CD4-positive, alpha-beta T cell treated with Interleukin-17A for 4 hours (primary cell): Measurements from ENCODE around the gene MASP2.
"Not testable (repeated sequence)": the region's sequence is repeated elsewhere in the genome, so short reads cannot be mapped to it uniquely, and the experiment has no call there.

Experiments
- DNase-seq: peaks from one replicate; pipeline ENCODE4 v3.0.0-alpha.2; 2020; ENCODE audit warnings: mixed read lengths

MASP2 gene

DNA sequence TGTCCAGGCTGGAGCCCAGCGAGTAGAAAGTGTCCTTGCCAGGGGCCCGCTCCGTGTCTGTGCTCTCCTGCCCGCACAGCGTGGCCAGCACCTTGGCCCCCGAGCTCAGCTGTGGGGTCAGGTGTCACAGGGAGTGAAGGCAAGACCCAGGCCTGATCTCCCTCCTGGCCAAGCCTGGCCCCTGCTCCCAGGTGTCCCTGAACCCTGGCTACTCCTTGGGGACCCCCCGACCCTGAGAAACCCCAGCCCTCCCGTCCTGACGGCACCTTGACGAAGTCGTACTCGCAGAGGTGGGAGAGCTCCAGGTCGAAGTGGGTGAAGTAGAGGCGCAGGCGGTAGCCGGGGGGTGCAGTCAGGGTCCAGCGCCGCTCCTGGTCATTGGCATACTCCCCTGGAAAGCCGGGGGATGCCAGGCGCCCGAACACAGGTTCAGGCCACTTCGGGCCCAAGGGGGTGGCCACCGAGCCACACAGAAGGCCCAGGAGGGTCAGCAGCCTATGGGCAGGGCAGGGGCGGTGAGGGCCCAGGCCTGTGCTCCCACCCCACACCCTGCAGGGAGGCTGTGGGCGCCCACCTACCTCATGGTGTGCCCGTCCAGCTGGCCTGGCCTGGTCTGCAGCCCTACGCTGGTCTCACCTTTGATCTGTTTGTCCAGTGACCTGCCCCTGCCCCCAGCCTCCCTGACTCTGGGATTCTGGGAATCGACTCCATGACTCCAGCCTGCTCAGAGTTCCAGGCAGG lies at the start of gene MASP2:
MASP2 (minus strand) TSS at position 615 of the 741 bp plus-strand sequence; CDS start at position 583, 32 bp downstream.
- DNase-seq: no peak

DNA sequence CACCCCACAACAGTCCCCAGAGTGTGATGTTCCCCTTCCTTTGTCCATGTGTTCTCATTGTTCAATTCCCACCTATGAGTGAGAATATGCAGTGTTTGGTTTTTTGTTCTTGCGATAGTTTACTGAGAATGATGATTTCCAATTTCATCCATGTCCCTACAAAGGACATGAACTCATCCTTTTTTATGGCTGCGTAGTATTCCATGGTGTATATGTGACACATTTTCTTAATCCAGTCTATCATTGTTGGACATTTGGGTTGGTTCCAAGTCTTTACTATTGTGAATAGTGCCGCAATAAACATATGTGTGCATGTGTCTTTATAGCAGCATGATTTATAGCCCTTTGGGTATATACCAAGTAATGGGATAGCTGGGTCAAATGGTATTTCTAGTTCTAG lies 36.7 kb upstream of the MASP2 start:
- not testable (repeated sequence) for DNase-seq

DNA sequence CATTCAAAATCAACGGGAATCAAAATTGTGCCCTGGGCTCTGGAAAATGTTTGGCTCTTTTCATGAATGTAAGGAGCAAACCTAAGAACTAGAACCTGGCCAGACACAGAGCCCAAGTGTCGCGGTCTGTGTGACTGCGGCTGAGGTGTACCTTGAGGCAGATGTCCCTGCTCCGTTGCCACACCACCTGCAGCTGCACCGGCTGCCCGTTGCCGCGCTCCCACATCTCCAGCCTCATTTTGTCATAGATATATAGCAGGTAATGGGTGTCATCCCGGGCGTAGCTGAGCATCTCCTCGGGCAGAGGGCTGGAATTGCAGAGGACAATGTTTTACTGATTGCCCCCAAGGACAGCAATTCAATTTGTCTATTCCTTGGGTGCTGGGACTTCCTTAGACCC lies 33.9 kb upstream of the MASP2 start:
- DNase-seq: no peak

- no peak for DNase-seq
Measured at GRCh38 chr1:11078631-11079030, 31.6 kb upstream of the MASP2 start.

DNA sequence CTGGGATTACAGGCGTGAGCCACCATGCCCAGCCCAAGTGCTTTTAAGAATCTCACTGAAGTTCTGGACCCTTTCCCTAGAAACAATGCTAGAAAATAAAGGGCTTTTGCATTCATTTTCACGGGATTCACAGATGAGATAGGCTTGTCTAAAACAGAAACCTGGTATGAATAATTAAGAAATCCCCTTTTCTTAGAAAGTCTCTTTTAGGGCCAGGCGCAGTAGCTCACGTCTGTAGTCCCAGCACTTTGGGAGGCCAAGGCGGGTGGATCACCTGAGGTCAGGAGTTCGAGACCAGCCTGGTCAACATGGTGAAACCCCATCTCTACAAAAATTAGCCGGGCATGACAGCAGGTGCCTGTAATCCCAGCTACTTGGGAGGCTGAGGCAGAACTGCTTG lies 26.4 kb upstream of the MASP2 start:
- not testable (repeated sequence) for DNase-seq

GRCh38 chr1:11072216-11072917 lies 25.3 kb upstream of the MASP2 start:
- no peak for DNase-seq

- no peak for DNase-seq
Measured at GRCh38 chr1:11071463-11072215, 24.6 kb upstream of the MASP2 start.

DNA sequence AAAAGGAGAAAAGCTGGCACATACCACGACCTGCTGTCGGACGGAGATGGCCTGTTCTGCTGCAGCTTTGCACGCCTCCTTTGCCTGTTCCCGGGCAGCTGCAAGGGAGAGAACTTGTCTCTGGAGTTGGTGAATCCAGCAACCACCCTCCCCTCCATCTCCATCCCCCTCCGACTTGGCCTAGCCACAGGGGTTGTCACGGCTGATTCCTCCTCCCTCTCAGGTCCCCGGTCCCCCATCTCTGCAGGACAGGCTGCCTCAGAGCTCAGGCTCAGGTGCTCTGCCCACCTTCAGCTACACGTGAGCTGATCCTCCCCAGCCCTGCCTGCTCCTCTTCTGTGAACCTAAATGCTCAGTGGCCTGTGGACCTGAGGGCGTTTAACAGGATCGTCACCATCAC lies 23.8 kb upstream of the MASP2 start:
- DNase-seq: no peak

DNA sequence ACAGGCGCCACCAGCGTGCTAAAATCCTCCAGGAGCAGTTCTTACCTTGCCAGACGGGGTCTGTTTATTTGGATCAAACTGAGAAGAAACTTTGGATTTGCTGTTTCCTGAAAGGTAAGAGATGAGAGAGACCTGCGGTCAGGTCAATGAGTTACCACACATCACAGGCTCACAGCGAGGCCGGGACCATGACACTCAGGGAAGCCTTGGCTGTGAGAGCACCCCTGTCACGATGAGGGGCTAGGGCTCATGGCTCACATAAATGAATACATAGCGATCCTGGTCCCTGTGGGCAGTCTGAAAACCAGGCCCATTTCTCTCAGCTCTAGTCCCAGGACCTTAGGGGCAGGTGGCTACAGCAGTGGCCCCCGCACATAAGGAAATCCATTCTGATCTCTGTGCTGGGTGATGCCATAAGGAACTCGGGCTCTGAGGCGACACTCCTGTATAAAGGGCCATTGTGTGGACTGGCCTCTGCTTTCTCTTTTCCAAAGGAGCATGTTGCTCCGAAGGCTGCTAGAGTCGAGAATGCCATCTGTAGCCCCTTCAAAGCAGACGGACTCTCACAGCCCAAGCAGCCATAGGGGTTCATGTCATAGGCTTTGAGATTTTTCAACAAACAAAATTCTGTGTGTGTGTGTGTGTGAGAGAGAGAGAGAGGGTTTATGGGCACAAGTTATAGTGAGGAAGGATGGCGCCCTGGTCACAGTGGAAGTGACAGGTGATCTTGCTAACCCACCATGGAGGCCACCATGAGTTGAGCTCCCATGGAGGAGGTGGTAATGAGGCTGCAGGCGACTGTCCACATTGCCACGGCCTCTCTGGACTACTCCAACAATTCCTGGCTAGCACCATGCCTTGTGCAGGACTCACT lies 21.8 kb upstream of the MASP2 start:
- DNase-seq: no peak

GRCh38 chr1:11067716-11068599 lies 20.9 kb upstream of the MASP2 start:
- no peak for DNase-seq

DNA sequence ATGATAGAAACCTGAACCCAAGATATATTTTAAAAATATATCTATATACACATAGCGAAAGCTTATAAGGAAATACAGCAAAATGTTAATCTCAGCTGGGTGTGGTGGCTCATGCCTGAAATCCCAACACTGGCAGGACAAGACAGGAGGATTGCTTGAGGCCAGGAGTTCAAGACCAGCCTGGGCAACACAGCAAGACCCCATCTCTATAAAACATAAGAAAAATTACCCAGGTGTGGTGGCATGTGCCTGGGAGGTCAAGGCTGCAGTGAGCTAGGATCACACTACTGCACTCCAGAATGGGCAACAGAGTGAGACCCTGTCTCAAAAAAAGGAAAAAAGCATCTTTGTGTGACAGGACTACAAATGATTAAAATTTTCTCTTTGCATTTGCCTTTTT lies 18.8 kb upstream of the MASP2 start:
- no peak for DNase-seq

DNA sequence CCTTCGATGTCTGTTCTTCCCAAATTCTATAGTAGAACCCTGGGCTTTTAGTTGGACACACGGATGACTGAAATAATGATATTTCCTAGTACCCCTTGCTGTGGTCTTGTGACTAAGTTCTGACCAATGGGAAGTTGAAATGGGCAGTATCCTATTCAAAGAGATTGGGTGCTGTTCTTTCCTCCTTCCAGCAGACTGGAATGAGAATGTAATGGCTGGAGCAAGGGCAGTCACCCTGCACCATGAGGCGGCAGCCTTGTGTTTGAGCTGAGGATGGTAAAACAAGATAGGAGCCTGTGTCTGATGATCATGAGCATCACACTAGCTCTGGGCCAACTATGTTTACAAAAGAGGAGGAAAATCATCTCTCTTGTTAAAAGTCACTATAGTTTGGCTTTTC lies 17.9 kb upstream of the MASP2 start:
- DNase-seq: no peak

DNA sequence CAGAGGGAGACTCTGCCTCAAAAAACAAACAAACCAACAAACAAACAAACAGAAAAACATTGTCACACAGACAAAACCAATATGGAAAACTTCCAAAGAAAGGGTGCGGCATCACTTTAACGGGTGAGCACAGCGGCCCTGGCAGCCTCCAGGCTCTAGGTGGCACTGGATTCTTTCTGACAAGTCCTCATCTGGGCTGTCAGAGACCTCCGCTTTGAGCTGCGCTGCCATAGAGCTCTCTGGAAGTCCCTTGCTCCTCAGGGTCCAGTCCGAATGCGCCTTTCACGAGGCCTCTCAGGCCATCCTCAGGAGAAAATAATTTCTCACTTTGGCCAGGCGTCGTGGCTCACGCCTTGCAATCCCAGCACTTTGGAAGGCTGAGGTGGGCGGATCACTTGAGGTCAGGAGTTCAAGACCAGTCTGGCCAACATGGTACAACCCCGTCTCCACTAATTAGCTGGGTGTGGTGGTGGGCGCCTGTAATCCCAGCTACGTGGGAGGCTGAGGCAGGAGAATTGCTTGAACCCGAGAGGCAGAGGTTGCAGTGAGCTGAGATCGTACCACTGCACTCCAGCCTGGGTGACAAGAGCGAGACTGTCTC lies 17.0 kb upstream of the MASP2 start:
- not testable (repeated sequence) for DNase-seq

DNA sequence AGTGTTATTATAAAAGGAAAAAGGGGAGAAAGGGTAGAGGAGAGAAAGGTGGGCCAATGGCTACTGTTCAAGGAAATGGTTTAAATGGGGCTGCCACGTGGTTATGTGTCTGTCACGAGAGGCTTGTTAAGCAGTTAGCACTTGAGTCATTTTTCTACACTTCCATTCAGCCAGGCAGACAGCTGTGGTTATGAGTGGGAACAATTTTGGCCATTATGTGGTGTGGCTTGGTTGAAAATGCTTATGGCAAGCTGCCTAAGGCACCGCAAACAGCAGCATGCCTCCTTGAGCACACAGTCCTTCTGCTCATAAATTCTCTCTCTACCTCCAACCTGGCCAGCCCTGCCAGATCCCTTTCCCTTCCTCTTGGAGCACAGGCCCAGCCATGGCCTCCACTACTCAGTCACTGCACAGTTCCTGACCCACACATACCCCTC lies 15.9 kb upstream of the MASP2 start:
- no peak for DNase-seq

DNA sequence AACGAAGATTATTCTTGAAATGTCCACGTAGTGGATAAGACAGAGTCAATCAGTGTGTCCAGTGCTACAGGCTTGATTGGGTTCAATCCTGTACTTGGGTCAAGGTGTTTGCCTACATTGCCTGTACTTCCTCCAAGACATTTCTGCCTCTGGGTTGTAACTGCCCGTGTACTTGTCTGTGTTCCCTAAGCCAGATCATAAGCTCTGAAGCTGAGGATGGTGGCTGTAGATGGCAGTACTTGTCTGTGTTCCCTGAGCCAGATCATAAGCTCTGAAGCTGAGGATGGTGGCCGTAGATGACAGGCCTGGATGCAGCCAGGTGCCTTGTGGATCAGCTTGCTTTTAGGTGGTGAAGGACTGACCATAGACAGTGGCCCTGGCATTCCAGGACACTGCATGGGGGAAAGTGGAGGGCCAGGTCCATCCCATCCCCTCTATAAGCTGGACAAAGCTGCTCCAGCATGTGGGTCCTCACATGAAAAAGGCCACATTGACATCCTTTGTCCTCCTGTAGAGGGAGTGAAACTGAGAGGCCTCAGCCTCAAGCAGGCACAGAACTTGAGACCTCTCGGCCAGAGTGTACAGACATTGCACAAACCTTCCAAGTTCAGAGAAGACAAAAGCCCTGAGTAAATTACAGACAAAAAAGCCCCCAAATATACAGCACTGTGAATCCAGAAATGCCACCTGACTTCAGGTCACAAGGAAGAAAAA lies 14.8 kb upstream of the MASP2 start:
- DNase-seq: no peak

GRCh38 chr1:11059968-11060830 lies 13.2 kb upstream of the MASP2 start, which contains the start of gene SRM:
SRM (minus strand) TSS chr1:11060018; CDS start chr1:11059943, 75 bp downstream.
- peak; percentile 94 for DNase-seq

GRCh38 chr1:11059155-11059967 lies 12.3 kb upstream of the MASP2 start:
- no peak for DNase-seq

DNA sequence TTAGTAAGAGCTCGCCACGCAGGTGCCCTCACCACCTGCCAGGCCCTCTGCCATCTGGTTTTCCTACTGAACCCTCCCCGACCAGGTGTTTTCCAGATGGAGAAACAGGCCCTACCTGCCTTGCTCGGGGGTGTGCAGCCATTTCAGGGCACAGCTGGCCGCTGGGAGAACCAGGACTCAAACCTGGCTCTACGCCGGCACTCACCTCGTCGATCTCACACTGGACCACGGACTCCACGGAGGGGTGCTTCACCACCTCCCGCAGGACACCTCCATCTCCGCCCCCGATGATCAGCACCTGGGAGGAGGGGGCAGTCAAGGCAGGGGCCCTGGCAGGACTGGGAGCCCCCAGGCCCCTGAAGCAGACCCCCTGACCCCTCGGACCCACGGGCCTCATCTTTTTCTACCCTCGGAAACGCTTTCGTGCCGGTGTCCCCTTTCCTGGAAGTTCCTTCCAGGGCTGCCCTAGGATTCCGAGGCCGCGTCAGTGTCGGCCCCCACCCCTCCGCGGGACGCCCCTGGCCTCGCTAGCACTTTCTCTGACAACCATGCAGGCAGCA lies 11.6 kb upstream of the MASP2 start:
- DNase-seq: no peak
